ENCODE measurements around the gene CACNA1D. TPM values are rescaled to one million over a fixed set of nuclear protein-coding genes. Genes with fewer than 3 reads are reported as not detected.

CACNA1D gene
- total RNA-seq, 2 donors from 2014 or later = 9.9 to 20.4 TPM

- H3K27ac ChIP-seq = no peak overlapping the region
- H3K36me3 ChIP-seq (replicated peaks in 1 of 2; ENCODE audit: insufficient read depth in 1 of 2, low read depth in 2 of 2) = no peaks in the 10 kb centered on the region
- WGBS, 2 donors = 67 to 78% methylated on average over 3 of the region's 3 CpGs
- no peak for DNase-seq
- no peaks in the 10 kb centered on the region for H3K9me3 ChIP-seq
- no peak for ATAC-seq
- H3K4me1 ChIP-seq = peaks cover 9% of the 10 kb centered on the region
- H3K27me3 ChIP-seq = no peaks in the 10 kb centered on the region
- intact Hi-C loops (cut with DNase I) = no loop called here
- no peak overlapping the region for H3K4me3 ChIP-seq
- TF ChIP-seq POLR2A (IDR thresholded peaks at IDR 0.05) = no peak
- no peak for TF ChIP-seq CTCF (IDR thresholded peaks at IDR 0.05)
Measured at GRCh38 chr3:53581671-53582070, 87.3 kb downstream of the CACNA1D start.

- Histone ChIP-seq H3K36me3 (replicated peaks in 1 of 2; ENCODE audit: insufficient read depth in 1 of 2, low read depth in 2 of 2) (no peaks in the 10 kb centered on the region), H3K27ac (no peak overlapping the region), H3K27me3 (no peaks in the 10 kb centered on the region), H3K9me3 (no peaks in the 10 kb centered on the region), H3K4me1 (peaks cover 9% of the 10 kb centered on the region), H3K4me3 (no peak overlapping the region)
- no peak for TF ChIP-seq CTCF (IDR thresholded peaks at IDR 0.05)
- DNase-seq (no peak), ATAC-seq (no peak)
- intact Hi-C loops (cut with DNase I) = no loop called here
- WGBS, 2 donors = 68 to 87% methylated on average over 1 to 2 of the region's 2 CpGs
Measured at GRCh38 chr3:53583161-53583690, 88.8 kb downstream of the CACNA1D start.

- H3K4me3 ChIP-seq = no peak overlapping the region
- peaks cover 9% of the 10 kb centered on the region for H3K4me1 ChIP-seq
- H3K9me3 ChIP-seq = no peaks in the 10 kb centered on the region
- TF ChIP-seq CTCF (IDR thresholded peaks at IDR 0.05) (no peak), POLR2A (IDR thresholded peaks at IDR 0.05) (no peak)
- H3K27me3 ChIP-seq = no peaks in the 10 kb centered on the region
- no peaks in the 10 kb centered on the region for H3K36me3 ChIP-seq (replicated peaks in 1 of 2; ENCODE audit: insufficient read depth in 1 of 2, low read depth in 2 of 2)
- WGBS, 2 donors = 62 to 83% methylated on average over 2 of the region's 2 CpGs
- peak overlapping the region in 1 of 4 donors; percentile 49 for H3K27ac ChIP-seq
- no peak for ATAC-seq
- intact Hi-C loops (cut with DNase I) = no loop called here
- DNase-seq = no peak
Measured at GRCh38 chr3:53585049-53585448, 90.6 kb downstream of the CACNA1D start.

- DNase-seq (peak in 3 of 4 donors; percentile 14 to 22 (median 21)), ATAC-seq (peak; percentile 77)
- H3K4me3 ChIP-seq = no peak overlapping the region
- H3K27ac ChIP-seq = peak overlapping the region in 2 of 4 donors; percentile 11 to 49
- peaks cover 9% of the 10 kb centered on the region for H3K4me1 ChIP-seq
- 44 to 47% methylated on average over 4 to 6 of the region's 6 CpGs for WGBS, 2 donors
- no peaks in the 10 kb centered on the region for H3K27me3 ChIP-seq
- no peaks in the 10 kb centered on the region for H3K36me3 ChIP-seq (replicated peaks in 1 of 2; ENCODE audit: insufficient read depth in 1 of 2, low read depth in 2 of 2)
- H3K9me3 ChIP-seq = no peaks in the 10 kb centered on the region
- TF ChIP-seq CTCF (IDR thresholded peaks at IDR 0.05) (peak in 1 of 7 experiments; percentile 15), POLR2A (IDR thresholded peaks at IDR 0.05) (no peak)
- intact Hi-C loops (cut with DNase I) = no loop called here
Measured at GRCh38 chr3:53585627-53586026, 91.2 kb downstream of the CACNA1D start.

DNA sequence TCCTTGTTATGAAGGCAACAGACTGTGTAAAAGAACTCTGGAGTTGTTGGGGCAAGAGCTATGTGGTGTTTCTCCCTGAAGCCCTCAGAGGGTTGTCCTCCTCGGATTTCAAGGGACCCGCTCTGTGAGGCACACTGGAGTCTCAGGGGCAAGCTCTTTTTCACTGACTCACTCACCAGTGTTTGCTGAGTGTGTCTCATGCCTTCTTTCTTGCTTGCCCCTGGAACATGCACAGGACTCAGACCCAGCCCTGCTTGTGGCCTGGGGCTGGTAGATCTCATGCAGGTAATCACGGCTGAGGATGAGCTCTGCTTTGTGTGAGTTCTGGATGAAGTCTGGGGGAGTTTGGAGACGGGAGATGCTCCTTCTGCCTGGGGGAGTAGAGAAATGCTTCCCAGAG lies 93.7 kb downstream of the CACNA1D start:
- DNase-seq = no peak
- H3K27me3 ChIP-seq = no peaks in the 10 kb centered on the region
- H3K27ac ChIP-seq = no peak overlapping the region
- H3K36me3 ChIP-seq (replicated peaks in 1 of 2; ENCODE audit: insufficient read depth in 1 of 2, low read depth in 2 of 2) = no peaks in the 10 kb centered on the region
- intact Hi-C loops (cut with DNase I) = no loop called here
- TF ChIP-seq CTCF (IDR thresholded peaks at IDR 0.05) (no peak), POLR2A (IDR thresholded peaks at IDR 0.05) (no peak)
- WGBS, 2 donors = 64 to 86% methylated on average over 4 of the region's 4 CpGs
- H3K4me1 ChIP-seq = peaks cover 9% of the 10 kb centered on the region
- no peaks in the 10 kb centered on the region for H3K9me3 ChIP-seq
- no peak for ATAC-seq
- H3K4me3 ChIP-seq = no peak overlapping the region

All from body of pancreas (tissue), 4 donors.